ENCODE results near the gene KRT36.

The KRT36 gene

GRCh38 chr17:41464682-41465081 is 25.0 kb downstream of the KRT36 start:
- no peak overlapping the region for H2AFZ ChIP-seq (ENCODE audit: insufficient read depth, low read length, poor library complexity)
- no peaks in the 10 kb centered on the region for H3K79me2 ChIP-seq (ENCODE audit: control insufficient read depth, insufficient read depth, low read length, poor library complexity)
- peak; percentile 9 to 25 for DNase-seq
- H4K91ac ChIP-seq (ENCODE audit: low read depth, low read length): no peak overlapping the region
- H2AK5ac ChIP-seq (ENCODE audit: low read length): no peak overlapping the region
- peaks cover 5% of the 10 kb centered on the region for H3K9me3 ChIP-seq (ENCODE audit: insufficient read depth, low read depth, low read length)
- H3K27me3 ChIP-seq (ENCODE audit: insufficient read depth, low read length): no peaks in the 10 kb centered on the region
- no peaks in the 10 kb centered on the region for H3K4me1 ChIP-seq (ENCODE audit: control insufficient read depth in 1 of 2, insufficient read depth in 2 of 2, low read length in 2 of 2)
- no peak overlapping the region for H3K4ac ChIP-seq (ENCODE audit: low read depth, low read length)
- no peak overlapping the region for H2BK5ac ChIP-seq (ENCODE audit: low read depth, low read length, poor library complexity)
- no peak overlapping the region for H2BK120ac ChIP-seq (ENCODE audit: insufficient read depth, low read length, poor library complexity)
- H2BK12ac ChIP-seq (ENCODE audit: low read length): no peak overlapping the region
- no peak overlapping the region for H3K27ac ChIP-seq (ENCODE audit: low read depth, low read length)
- no peak overlapping the region for H3K23ac ChIP-seq (ENCODE audit: low read length)
- no peaks in the 10 kb centered on the region for H3K36me3 ChIP-seq (ENCODE audit: control insufficient read depth in 1 of 2, insufficient read depth in 2 of 2, low read length in 2 of 2)
- no peak overlapping the region for H3K14ac ChIP-seq (ENCODE audit: low read length)
- WGBS (ENCODE audit: extremely low coverage, insufficient coverage, insufficient read length): no CpG with 5 or more reads among the region's 6 CpGs
- no peak overlapping the region for H3K4me2 ChIP-seq (ENCODE audit: low read length)
- no peak overlapping the region for H3K18ac ChIP-seq (ENCODE audit: low read length)
- H4K8ac ChIP-seq (ENCODE audit: low read depth, low read length): no peak overlapping the region
- H3K9ac ChIP-seq (ENCODE audit: low read length): no peak overlapping the region
- H4K12ac ChIP-seq (ENCODE audit: low read depth, low read length): no peak overlapping the region
- no peaks in the 10 kb centered on the region for H3K79me1 ChIP-seq (ENCODE audit: low read length)
- no peak overlapping the region for H3K4me3 ChIP-seq (ENCODE audit: low read depth, low read length)

GRCh38 chr17:41464173-41464572 is 25.5 kb downstream of the KRT36 start:
- no peak overlapping the region for H3K4me3 ChIP-seq (ENCODE audit: low read depth, low read length)
- H3K4ac ChIP-seq (ENCODE audit: low read depth, low read length): no peak overlapping the region
- H3K27ac ChIP-seq (ENCODE audit: low read depth, low read length): no peak overlapping the region
- no peak for DNase-seq
- H4K91ac ChIP-seq (ENCODE audit: low read depth, low read length): no peak overlapping the region
- H2AFZ ChIP-seq (ENCODE audit: insufficient read depth, low read length, poor library complexity): no peak overlapping the region
- H3K18ac ChIP-seq (ENCODE audit: low read length): no peak overlapping the region
- no peak overlapping the region for H4K8ac ChIP-seq (ENCODE audit: low read depth, low read length)
- no peak overlapping the region for H2BK5ac ChIP-seq (ENCODE audit: low read depth, low read length, poor library complexity)
- no peaks in the 10 kb centered on the region for H3K79me1 ChIP-seq (ENCODE audit: low read length)
- H3K4me2 ChIP-seq (ENCODE audit: low read length): no peak overlapping the region
- WGBS (ENCODE audit: extremely low coverage, insufficient coverage, insufficient read length): no CpG with 5 or more reads among the region's 11 CpGs
- H3K9me3 ChIP-seq (ENCODE audit: insufficient read depth, low read depth, low read length): peaks cover 5% of the 10 kb centered on the region
- H3K14ac ChIP-seq (ENCODE audit: low read length): no peak overlapping the region
- no peak overlapping the region for H2AK5ac ChIP-seq (ENCODE audit: low read length)
- no peak overlapping the region for H4K12ac ChIP-seq (ENCODE audit: low read depth, low read length)
- H3K79me2 ChIP-seq (ENCODE audit: control insufficient read depth, insufficient read depth, low read length, poor library complexity): no peaks in the 10 kb centered on the region
- H3K23ac ChIP-seq (ENCODE audit: low read length): no peak overlapping the region
- no peak overlapping the region for H2BK12ac ChIP-seq (ENCODE audit: low read length)
- H3K9ac ChIP-seq (ENCODE audit: low read length): no peak overlapping the region
- no peaks in the 10 kb centered on the region for H3K4me1 ChIP-seq (ENCODE audit: control insufficient read depth in 1 of 2, insufficient read depth in 2 of 2, low read length in 2 of 2)
- H3K36me3 ChIP-seq (ENCODE audit: control insufficient read depth in 1 of 2, insufficient read depth in 2 of 2, low read length in 2 of 2): no peaks in the 10 kb centered on the region
- no peak overlapping the region for H2BK120ac ChIP-seq (ENCODE audit: insufficient read depth, low read length, poor library complexity)
- H3K27me3 ChIP-seq (ENCODE audit: insufficient read depth, low read length): no peaks in the 10 kb centered on the region

- no peak for DNase-seq
- H3K27me3 ChIP-seq (ENCODE audit: insufficient read depth, low read length): no peaks in the 10 kb centered on the region
- no CpG with 5 or more reads among the region's 8 CpGs for WGBS (ENCODE audit: extremely low coverage, insufficient coverage, insufficient read length)
Measured at GRCh38 chr17:41463746-41464145, 26.0 kb downstream of the KRT36 start.

GRCh38 chr17:41462705-41463104 is 27.0 kb downstream of the KRT36 start:
- no peak overlapping the region for H2BK5ac ChIP-seq (ENCODE audit: low read depth, low read length, poor library complexity)
- H3K79me1 ChIP-seq (ENCODE audit: low read length): no peaks in the 10 kb centered on the region
- H3K4me2 ChIP-seq (ENCODE audit: low read length): no peak overlapping the region
- H3K4me3 ChIP-seq (ENCODE audit: low read depth, low read length): no peak overlapping the region
- WGBS (ENCODE audit: extremely low coverage, insufficient coverage, insufficient read length): no CpG with 5 or more reads among the region's 15 CpGs
- H2BK12ac ChIP-seq (ENCODE audit: low read length): no peak overlapping the region
- no peak overlapping the region for H3K9ac ChIP-seq (ENCODE audit: low read length)
- H3K23ac ChIP-seq (ENCODE audit: low read length): no peak overlapping the region
- no peak overlapping the region for H3K4ac ChIP-seq (ENCODE audit: low read depth, low read length)
- H3K27me3 ChIP-seq (ENCODE audit: insufficient read depth, low read length): no peaks in the 10 kb centered on the region
- H2AFZ ChIP-seq (ENCODE audit: insufficient read depth, low read length, poor library complexity): no peak overlapping the region
- H3K18ac ChIP-seq (ENCODE audit: low read length): no peak overlapping the region
- H3K36me3 ChIP-seq (ENCODE audit: control insufficient read depth in 1 of 2, insufficient read depth in 2 of 2, low read length in 2 of 2): no peaks in the 10 kb centered on the region
- no peak overlapping the region for H3K27ac ChIP-seq (ENCODE audit: low read depth, low read length)
- DNase-seq: no peak
- no peak overlapping the region for H2BK120ac ChIP-seq (ENCODE audit: insufficient read depth, low read length, poor library complexity)
- peaks cover 5% of the 10 kb centered on the region for H3K9me3 ChIP-seq (ENCODE audit: insufficient read depth, low read depth, low read length)
- H4K8ac ChIP-seq (ENCODE audit: low read depth, low read length): no peak overlapping the region
- H3K14ac ChIP-seq (ENCODE audit: low read length): no peak overlapping the region
- no peak overlapping the region for H4K91ac ChIP-seq (ENCODE audit: low read depth, low read length)
- H3K4me1 ChIP-seq (ENCODE audit: control insufficient read depth in 1 of 2, insufficient read depth in 2 of 2, low read length in 2 of 2): no peaks in the 10 kb centered on the region
- H2AK5ac ChIP-seq (ENCODE audit: low read length): no peak overlapping the region
- H4K12ac ChIP-seq (ENCODE audit: low read depth, low read length): no peak overlapping the region
- no peaks in the 10 kb centered on the region for H3K79me2 ChIP-seq (ENCODE audit: control insufficient read depth, insufficient read depth, low read length, poor library complexity)

More at GRCh38 chr17:41463746-41464145, 26.0 kb downstream of the KRT36 start:
- Histone ChIP-seq H3K18ac (ENCODE audit: low read length) (no peak overlapping the region), H3K27ac (ENCODE audit: low read depth, low read length) (no peak overlapping the region), H2BK5ac (ENCODE audit: low read depth, low read length, poor library complexity) (no peak overlapping the region), H3K9me3 (ENCODE audit: insufficient read depth, low read depth, low read length) (peaks cover 5% of the 10 kb centered on the region), H4K91ac (ENCODE audit: low read depth, low read length) (no peak overlapping the region), H3K4me1 (ENCODE audit: control insufficient read depth in 1 of 2, insufficient read depth in 2 of 2, low read length in 2 of 2) (no peaks in the 10 kb centered on the region), H3K4me3 (ENCODE audit: low read depth, low read length) (no peak overlapping the region), H3K9ac (ENCODE audit: low read length) (no peak overlapping the region), H4K8ac (ENCODE audit: low read depth, low read length) (no peak overlapping the region), H2BK12ac (ENCODE audit: low read length) (no peak overlapping the region), H3K79me2 (ENCODE audit: control insufficient read depth, insufficient read depth, low read length, poor library complexity) (no peaks in the 10 kb centered on the region), H2BK120ac (ENCODE audit: insufficient read depth, low read length, poor library complexity) (no peak overlapping the region), H3K14ac (ENCODE audit: low read length) (no peak overlapping the region), H3K79me1 (ENCODE audit: low read length) (no peaks in the 10 kb centered on the region), H3K4ac (ENCODE audit: low read depth, low read length) (no peak overlapping the region), H3K36me3 (ENCODE audit: control insufficient read depth in 1 of 2, insufficient read depth in 2 of 2, low read length in 2 of 2) (no peaks in the 10 kb centered on the region), H2AK5ac (ENCODE audit: low read length) (no peak overlapping the region), H2AFZ (ENCODE audit: insufficient read depth, low read length, poor library complexity) (no peak overlapping the region), H4K12ac (ENCODE audit: low read depth, low read length) (no peak overlapping the region), H3K23ac (ENCODE audit: low read length) (no peak overlapping the region), H3K4me2 (ENCODE audit: low read length) (no peak overlapping the region)
